GM12891 (cell line): ENCODE data around the gene LYPD6.

Source experiments
- PAX5 ChIP-seq: IDR thresholded peaks from 2 replicates; pipeline ENCODE4 v1.6.1; 2011; ENCODE audit warnings: low read length, moderate library complexity, mild to moderate bottlenecking; ENCODE audit not compliant: insufficient read depth, severe bottlenecking
- POLR2A ChIP-seq: IDR thresholded peaks from 2 replicates; pipeline ENCODE4 v1.6.1; 2011; ENCODE audit warnings: low read depth, low read length, control low read depth
- POLR2AphosphoS5 ChIP-seq: IDR thresholded peaks from 2 replicates; pipeline ENCODE4 v1.6.1; 2011; ENCODE audit warnings: low read depth, low read length, control low read depth
- POU2F2 ChIP-seq: IDR thresholded peaks from 2 replicates; pipeline ENCODE4 v1.6.1; 2011; ENCODE audit warnings: low read depth, mild to moderate bottlenecking, control low read depth, low read length, moderate library complexity
- SPI1 ChIP-seq: IDR thresholded peaks from 2 replicates; pipeline ENCODE4 v1.6.1; 2011; ENCODE audit warnings: low read depth, low read length, control low read depth
- TAF1 ChIP-seq: IDR thresholded peaks from 2 replicates; pipeline ENCODE4 v1.6.1; 2011; ENCODE audit warnings: low read depth, low read length, control low read depth

DNA sequence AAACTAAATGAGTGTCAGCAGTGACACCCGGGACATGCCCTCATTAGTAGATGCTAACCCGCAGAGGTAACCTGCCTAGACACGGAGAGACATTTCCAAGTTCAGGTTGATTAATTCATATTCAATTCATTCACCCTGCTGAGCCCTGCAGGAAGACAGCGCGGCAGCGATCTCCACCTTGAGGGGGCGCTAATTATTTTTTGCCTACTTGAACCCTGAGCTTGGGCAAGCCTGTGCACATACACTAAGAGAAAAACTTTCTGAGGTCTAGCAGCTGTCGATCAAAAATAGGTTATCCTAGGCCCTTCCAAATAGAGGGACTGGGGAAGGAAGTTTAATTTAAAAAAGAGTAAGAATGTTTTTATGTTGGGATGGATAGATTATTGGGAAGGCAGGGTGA, 1.3 kb upstream of the LYPD6 start:
- TF ChIP-seq POLR2A (no peak), TAF1 (no peak), POU2F2 (no peak), POLR2AphosphoS5 (no peak), SPI1 (no peak), PAX5 (no peak)
